Liver (tissue), 9 donors: ENCODE results near the gene NFATC2. TPM values are rescaled to one million over a fixed set of nuclear protein-coding genes. Genes with fewer than 3 reads are reported as not detected.

ENCODE experiments used
- DNase-seq: peaks from one replicate; pipeline ENCODE4 v3.0.0-alpha.2; 2017; ENCODE audit warnings: low spot score
- H3K27ac ChIP-seq, 2 donors: one replicate each; pipeline ENCODE4 v1.7.0; 2013; ENCODE audit warnings: inconsistent platforms in 2 of 2, low read length in 2 of 2, control low read depth in 1 of 2, low read depth in 1 of 2, mild to moderate bottlenecking in 1 of 2
- H3K27me3 ChIP-seq, 4 donors: one replicate each; pipeline versions ENCODE4 v1.6.1 to v1.7.0; 2013; ENCODE audit warnings: low read length in 3 of 4, inconsistent platforms in 1 of 4, mild to moderate bottlenecking in 1 of 4, moderate library complexity in 1 of 4; ENCODE audit not compliant: control insufficient read depth in 4 of 4, insufficient read depth in 4 of 4
- H3K36me3 ChIP-seq, 4 donors: one replicate each; pipeline versions ENCODE4 v1.6.1 to v1.7.0; 2013; ENCODE audit warnings: low read length in 3 of 4, mild to moderate bottlenecking in 3 of 4, low read depth in 1 of 4, moderate library complexity in 1 of 4; ENCODE audit not compliant: control insufficient read depth in 4 of 4, insufficient read depth in 3 of 4
- H3K4me1 ChIP-seq, 4 donors: one replicate each; pipeline versions ENCODE4 v1.6.1 to v1.7.0; 2013; ENCODE audit warnings: low read length in 3 of 4, mild to moderate bottlenecking in 3 of 4, moderate library complexity in 1 of 4; ENCODE audit not compliant: control insufficient read depth in 4 of 4, insufficient read depth in 4 of 4
- H3K4me3 ChIP-seq, 3 donors: one replicate each; pipeline versions ENCODE4 v1.6.1 to v1.7.0; 2013; ENCODE audit warnings: low read length in 3 of 3, control low read depth in 1 of 3, low read depth in 1 of 3, mild to moderate bottlenecking in 1 of 3
- H3K9ac ChIP-seq, 2 donors: one replicate each; pipeline ENCODE4 v1.7.0; 2013; ENCODE audit warnings: low read length in 2 of 2, mild to moderate bottlenecking in 2 of 2, moderate library complexity in 2 of 2, control low read depth in 1 of 2, low read depth in 1 of 2
- H3K9me3 ChIP-seq, 4 donors: one replicate each; pipeline versions ENCODE4 v1.6.1 to v1.7.0; 2013; ENCODE audit warnings: low read length in 3 of 4; ENCODE audit not compliant: control insufficient read depth in 4 of 4
- EGR1 ChIP-seq, 2 donors: IDR thresholded peaks; 2 replicates each; pipeline ENCODE4 v1.6.1; 2016 to 2018; ENCODE audit warnings: antibody characterized with exemption in 2 of 2, low read depth in 2 of 2
- FOXA1 ChIP-seq: IDR thresholded peaks from 2 replicates; pipeline ENCODE4 v1.6.1; 2016; ENCODE audit warnings: antibody characterized with exemption
- FOXA2 ChIP-seq: IDR thresholded peaks from 2 replicates; pipeline ENCODE4 v1.6.1; 2016; ENCODE audit warnings: antibody characterized with exemption
- GABPA ChIP-seq, 2 donors: IDR thresholded peaks in 1 of 2; conservative IDR thresholded peaks in 1 of 2; 2 replicates each; pipeline ENCODE4 v1.6.1; 2016; ENCODE audit warnings: antibody characterized with exemption in 2 of 2, mild to moderate bottlenecking in 1 of 2, moderate library complexity in 1 of 2
- HNF4G ChIP-seq: IDR thresholded peaks from 2 replicates; pipeline ENCODE4 v1.6.1; 2016; ENCODE audit warnings: antibody characterized with exemption
- JUND ChIP-seq, 2 donors: IDR thresholded peaks; 2 replicates each; pipeline ENCODE4 v1.6.1; 2016; ENCODE audit warnings: antibody characterized with exemption in 2 of 2
- NR2F2 ChIP-seq: IDR thresholded peaks from 2 replicates; pipeline ENCODE4 v1.6.1; 2016; ENCODE audit warnings: antibody characterized with exemption
- RAD21 ChIP-seq, 2 donors: IDR thresholded peaks; 2 replicates each; pipeline ENCODE4 v1.6.1; 2016; ENCODE audit warnings: antibody characterized with exemption in 2 of 2, mild to moderate bottlenecking in 2 of 2
- RXRA ChIP-seq, 2 donors: IDR thresholded peaks; 2 replicates each; pipeline ENCODE4 v1.6.1; 2017 to 2018; ENCODE audit warnings: antibody characterized with exemption in 2 of 2, mild to moderate bottlenecking in 1 of 2
- SP1 ChIP-seq: IDR thresholded peaks from 2 replicates; pipeline ENCODE4 v1.6.1; 2018; ENCODE audit warnings: antibody characterized with exemption, mild to moderate bottlenecking
- YY1 ChIP-seq: IDR thresholded peaks from 2 replicates; pipeline ENCODE4 v1.6.1; 2016; ENCODE audit warnings: antibody characterized with exemption, mild to moderate bottlenecking
- WGBS: extraction: QIAGEN DNeasy Blood & Tissue Kit; methylation state at CpG from one replicate; pipeline ENCODE4 v1.1.7; 2013; 5-methylcytosine and 5-hydroxymethylcytosine counted together
- polyA plus RNA-seq, 2 donors: library from polyadenylated mRNA; stranded (reverse) in 1 of 2; unstranded in 1 of 2; fragments of 200-250 nt in 1 of 2; fragments of >200 nt in 1 of 2; fragmentation: Nextera tagmentation in 1 of 2; extraction: Ambion mirVana in 1 of 2; gene quantifications; one replicate each; pipeline versions ENCODE4 v1.2.1 to v1.2.3, GENCODE V29; 2013 to 2015
- total RNA-seq, 2 donors: library from RNA; depleted of rRNA; stranded (reverse); fragments of >200 nt; gene quantifications; one replicate each; pipeline ENCODE4 v1.2.3, GENCODE V29; 2014
- TF ChIP-seq, protein P1 (sequence below): fragments of 150-350 bp; IDR thresholded peaks from 2 replicates; pipeline ENCODE4 v1.5.1; 2017; ENCODE audit warnings: improper control_type of control experiment, low read depth, low read length; ENCODE audit not compliant: missing input control
- TF ChIP-seq, protein P2 (sequence below): IDR thresholded peaks from 2 replicates; pipeline ENCODE4 v1.6.1; 2016; ENCODE audit warnings: antibody characterized with exemption
- TF ChIP-seq, protein P3 (sequence below): IDR thresholded peaks from 2 replicates; pipeline ENCODE4 v1.6.1; 2016; ENCODE audit warnings: antibody characterized with exemption, mild to moderate bottlenecking
- TF ChIP-seq, protein P4 (sequence below): IDR thresholded peaks from 2 replicates; pipeline ENCODE4 v1.6.1; 2016; ENCODE audit warnings: antibody characterized with exemption
- donor health status: healthy.
- donor health status: healthy.
- donor health status: healthy.
- donor health status: healthy.
- donor health status: healthy.

The NFATC2 gene
- total and polyA plus RNA-seq, 4 donors, result 1.2 to 6.7 (median 2.6) TPM

DNA sequence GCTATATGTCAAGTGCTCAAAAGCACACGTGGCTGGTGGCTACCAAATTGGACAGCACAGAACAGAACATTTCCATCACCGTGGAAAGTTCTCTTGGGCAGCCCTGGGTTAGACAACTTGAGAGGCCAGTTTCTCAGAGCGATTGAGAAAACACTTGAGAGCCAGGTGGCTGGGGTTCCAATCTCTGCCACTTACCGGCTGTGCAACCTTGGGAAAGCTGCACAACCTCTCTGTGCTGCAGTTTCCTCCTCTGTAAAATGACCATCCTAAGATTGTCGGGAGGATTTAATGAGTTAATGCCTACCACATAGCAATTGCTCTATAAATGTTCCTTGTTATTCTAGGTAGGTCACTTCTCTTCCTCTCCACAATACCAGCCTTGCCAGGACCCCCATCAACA, 25.1 kb upstream of the NFATC2 start:
- Histone ChIP-seq H3K9me3 (no peaks in the 10 kb centered on the region), H3K36me3 (no peaks in the 10 kb centered on the region), H3K4me1 (peaks cover 2 to 13% (median 7%) of the 10 kb centered on the region in 4 donors), H3K27ac (no peak overlapping the region), H3K27me3 (no peaks in the 10 kb centered on the region), H3K4me3 (no peak overlapping the region), H3K9ac (no peak overlapping the region)
- 78% methylated on average over 5 of the region's 5 CpGs for WGBS
- no peak for DNase-seq
- TF ChIP-seq, protein P1, sequence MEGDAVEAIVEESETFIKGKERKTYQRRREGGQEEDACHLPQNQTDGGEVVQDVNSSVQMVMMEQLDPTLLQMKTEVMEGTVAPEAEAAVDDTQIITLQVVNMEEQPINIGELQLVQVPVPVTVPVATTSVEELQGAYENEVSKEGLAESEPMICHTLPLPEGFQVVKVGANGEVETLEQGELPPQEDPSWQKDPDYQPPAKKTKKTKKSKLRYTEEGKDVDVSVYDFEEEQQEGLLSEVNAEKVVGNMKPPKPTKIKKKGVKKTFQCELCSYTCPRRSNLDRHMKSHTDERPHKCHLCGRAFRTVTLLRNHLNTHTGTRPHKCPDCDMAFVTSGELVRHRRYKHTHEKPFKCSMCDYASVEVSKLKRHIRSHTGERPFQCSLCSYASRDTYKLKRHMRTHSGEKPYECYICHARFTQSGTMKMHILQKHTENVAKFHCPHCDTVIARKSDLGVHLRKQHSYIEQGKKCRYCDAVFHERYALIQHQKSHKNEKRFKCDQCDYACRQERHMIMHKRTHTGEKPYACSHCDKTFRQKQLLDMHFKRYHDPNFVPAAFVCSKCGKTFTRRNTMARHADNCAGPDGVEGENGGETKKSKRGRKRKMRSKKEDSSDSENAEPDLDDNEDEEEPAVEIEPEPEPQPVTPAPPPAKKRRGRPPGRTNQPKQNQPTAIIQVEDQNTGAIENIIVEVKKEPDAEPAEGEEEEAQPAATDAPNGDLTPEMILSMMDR, result no peak
- TF ChIP-seq, protein P2, sequence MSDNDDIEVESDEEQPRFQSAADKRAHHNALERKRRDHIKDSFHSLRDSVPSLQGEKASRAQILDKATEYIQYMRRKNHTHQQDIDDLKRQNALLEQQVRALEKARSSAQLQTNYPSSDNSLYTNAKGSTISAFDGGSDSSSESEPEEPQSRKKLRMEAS, result no peak
- no peak for TF ChIP-seq RAD21 (IDR thresholded peaks at IDR 0.05)
- no peak for TF ChIP-seq SP1
- no peak for TF ChIP-seq RXRA (IDR thresholded peaks at IDR 0.05)
- TF ChIP-seq EGR1 (IDR thresholded peaks at IDR 0.05; ENCODE audit: low read depth in 2 of 2), result no peak

DNA sequence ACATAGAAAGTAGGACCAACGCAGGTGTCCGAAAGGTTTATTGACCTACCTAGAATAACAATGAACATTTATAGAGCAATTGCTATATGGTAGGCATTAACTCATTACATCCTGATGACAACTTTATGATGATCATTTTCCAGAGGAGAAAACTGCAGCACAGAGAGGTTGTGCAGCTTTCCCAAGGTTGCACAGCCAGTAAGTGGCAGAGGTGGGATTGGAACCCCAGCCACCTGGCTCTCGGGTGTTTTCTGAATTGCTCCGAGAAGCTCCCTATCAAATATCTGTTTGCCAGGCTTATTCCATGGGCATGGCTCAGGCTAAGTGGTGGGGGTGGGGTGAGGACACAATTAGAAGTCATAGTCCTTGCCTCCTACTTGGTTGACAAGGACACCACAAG, 24.1 kb upstream of the NFATC2 start:
- DNase-seq, result no peak
- 80% methylated on average over 4 of the region's 4 CpGs for WGBS
- Histone ChIP-seq H3K9ac (no peak overlapping the region), H3K4me1 (peaks cover 3 to 24% (median 17%) of the 10 kb centered on the region in 4 donors), H3K4me3 (no peak overlapping the region), H3K36me3 (no peaks in the 10 kb centered on the region), H3K27ac (no peak overlapping the region), H3K27me3 (no peaks in the 10 kb centered on the region), H3K9me3 (no peaks in the 10 kb centered on the region)
- TF ChIP-seq HNF4G (no peak), GABPA (IDR thresholded peaks at IDR 0.05 in 1 of 2, conservative IDR thresholded peaks at IDR 0.05 in 1 of 2) (no peak), EGR1 (IDR thresholded peaks at IDR 0.05; ENCODE audit: low read depth in 2 of 2) (no peak), JUND (IDR thresholded peaks at IDR 0.05) (no peak), FOXA1 (no peak), YY1 (no peak), RAD21 (IDR thresholded peaks at IDR 0.05) (no peak), FOXA2 (no peak), NR2F2 (no peak)
- TF ChIP-seq, protein P3, sequence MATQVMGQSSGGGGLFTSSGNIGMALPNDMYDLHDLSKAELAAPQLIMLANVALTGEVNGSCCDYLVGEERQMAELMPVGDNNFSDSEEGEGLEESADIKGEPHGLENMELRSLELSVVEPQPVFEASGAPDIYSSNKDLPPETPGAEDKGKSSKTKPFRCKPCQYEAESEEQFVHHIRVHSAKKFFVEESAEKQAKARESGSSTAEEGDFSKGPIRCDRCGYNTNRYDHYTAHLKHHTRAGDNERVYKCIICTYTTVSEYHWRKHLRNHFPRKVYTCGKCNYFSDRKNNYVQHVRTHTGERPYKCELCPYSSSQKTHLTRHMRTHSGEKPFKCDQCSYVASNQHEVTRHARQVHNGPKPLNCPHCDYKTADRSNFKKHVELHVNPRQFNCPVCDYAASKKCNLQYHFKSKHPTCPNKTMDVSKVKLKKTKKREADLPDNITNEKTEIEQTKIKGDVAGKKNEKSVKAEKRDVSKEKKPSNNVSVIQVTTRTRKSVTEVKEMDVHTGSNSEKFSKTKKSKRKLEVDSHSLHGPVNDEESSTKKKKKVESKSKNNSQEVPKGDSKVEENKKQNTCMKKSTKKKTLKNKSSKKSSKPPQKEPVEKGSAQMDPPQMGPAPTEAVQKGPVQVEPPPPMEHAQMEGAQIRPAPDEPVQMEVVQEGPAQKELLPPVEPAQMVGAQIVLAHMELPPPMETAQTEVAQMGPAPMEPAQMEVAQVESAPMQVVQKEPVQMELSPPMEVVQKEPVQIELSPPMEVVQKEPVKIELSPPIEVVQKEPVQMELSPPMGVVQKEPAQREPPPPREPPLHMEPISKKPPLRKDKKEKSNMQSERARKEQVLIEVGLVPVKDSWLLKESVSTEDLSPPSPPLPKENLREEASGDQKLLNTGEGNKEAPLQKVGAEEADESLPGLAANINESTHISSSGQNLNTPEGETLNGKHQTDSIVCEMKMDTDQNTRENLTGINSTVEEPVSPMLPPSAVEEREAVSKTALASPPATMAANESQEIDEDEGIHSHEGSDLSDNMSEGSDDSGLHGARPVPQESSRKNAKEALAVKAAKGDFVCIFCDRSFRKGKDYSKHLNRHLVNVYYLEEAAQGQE, result no peak
- TF ChIP-seq, protein P4, sequence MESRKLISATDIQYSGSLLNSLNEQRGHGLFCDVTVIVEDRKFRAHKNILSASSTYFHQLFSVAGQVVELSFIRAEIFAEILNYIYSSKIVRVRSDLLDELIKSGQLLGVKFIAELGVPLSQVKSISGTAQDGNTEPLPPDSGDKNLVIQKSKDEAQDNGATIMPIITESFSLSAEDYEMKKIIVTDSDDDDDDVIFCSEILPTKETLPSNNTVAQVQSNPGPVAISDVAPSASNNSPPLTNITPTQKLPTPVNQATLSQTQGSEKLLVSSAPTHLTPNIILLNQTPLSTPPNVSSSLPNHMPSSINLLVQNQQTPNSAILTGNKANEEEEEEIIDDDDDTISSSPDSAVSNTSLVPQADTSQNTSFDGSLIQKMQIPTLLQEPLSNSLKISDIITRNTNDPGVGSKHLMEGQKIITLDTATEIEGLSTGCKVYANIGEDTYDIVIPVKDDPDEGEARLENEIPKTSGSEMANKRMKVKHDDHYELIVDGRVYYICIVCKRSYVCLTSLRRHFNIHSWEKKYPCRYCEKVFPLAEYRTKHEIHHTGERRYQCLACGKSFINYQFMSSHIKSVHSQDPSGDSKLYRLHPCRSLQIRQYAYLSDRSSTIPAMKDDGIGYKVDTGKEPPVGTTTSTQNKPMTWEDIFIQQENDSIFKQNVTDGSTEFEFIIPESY, result no peak
